Umbilical cord (tissue), 1 donor: Measurements from ENCODE around the gene FBXW10. TPM values are rescaled to one million over a fixed set of nuclear protein-coding genes. Genes with fewer than 3 reads are reported as not detected.

Source experiments
- total RNA-seq: library from RNA; depleted of rRNA; stranded (reverse); fragments of >200 nt; gene quantifications from one replicate; pipeline ENCODE4 v1.2.3, GENCODE V29; 2014; ENCODE audit warnings: low replicate concordance; ENCODE audit not compliant: insufficient read depth

Gene FBXW10
- total RNA-seq, 1 donor from 2014 or later = 0.24 TPM

Other genes starting within 250 kb of the FBXW10 start
- gene TBC1D28, start 99.7 kb upstream of the FBXW10 start, total RNA-seq = 1.2 TPM
- gene FOXO3B, start 61.7 kb upstream of the FBXW10 start, total RNA-seq = 1.9 TPM
- 69.8 TPM for gene TVP23B, start 37.1 kb downstream of the FBXW10 start, total RNA-seq
- gene PRPSAP2, start 114.1 kb downstream of the FBXW10 start, total RNA-seq = 43.6 TPM
- 0.48 TPM for gene SLC5A10, start 208.1 kb downstream of the FBXW10 start, total RNA-seq